GM12878 (cell line): ENCODE data around the gene ATP6V1D. TPM values are rescaled to one million over a fixed set of nuclear protein-coding genes. Genes with fewer than 3 reads are reported as not detected.

ENCODE experiments used
- CEBPZ ChIP-seq: fragments of 150-350 bp; IDR thresholded peaks from 2 replicates; pipeline ENCODE4 v1.6.1; 2016; ENCODE audit warnings: low read depth, low read length
- CHD1 ChIP-seq: IDR thresholded peaks from 2 replicates; pipeline ENCODE4 v1.6.1; 2012; ENCODE audit warnings: low read depth, low read length, improper control_type of control experiment
- CHD2 ChIP-seq: IDR thresholded peaks from 2 replicates; pipeline ENCODE4 v1.6.1; 2011; ENCODE audit warnings: low read depth, low read length, improper control_type of control experiment, borderline replicate concordance
- CHD4 ChIP-seq: fragments of 200-600 bp; sonication (generic); IDR thresholded peaks from 2 replicates; pipeline ENCODE4 v1.6.1; 2016; ENCODE audit warnings: mild to moderate bottlenecking
- CREB1 ChIP-seq: IDR thresholded peaks from 2 replicates; pipeline ENCODE4 v1.6.1; 2012; ENCODE audit warnings: low read depth, mild to moderate bottlenecking, inconsistent platforms
- CREM ChIP-seq: IDR thresholded peaks from 2 replicates; pipeline ENCODE4 v1.6.1; 2014; ENCODE audit warnings: antibody characterized with exemption, low read depth
- EP300 ChIP-seq, 2 experiments: fragments of 150-350 bp in 1 of 2; IDR thresholded peaks; 2 replicates each; pipeline ENCODE4 v1.6.1; 2011 to 2012; ENCODE audit warnings: low read depth in 2 of 2, low read length in 2 of 2, borderline replicate concordance in 1 of 2, improper control_type of control experiment in 1 of 2, inconsistent platforms in 1 of 2; ENCODE audit not compliant: control insufficient read depth in 1 of 2
- IKZF2 ChIP-seq, 2 experiments: fragments of 450-650 bp; IDR thresholded peaks; 2 replicates each; pipeline ENCODE4 v1.6.1; 2017; ENCODE audit warnings: mild to moderate bottlenecking in 2 of 2, moderate library complexity in 2 of 2
- IRF3 ChIP-seq: fragments of 450-650 bp; IDR thresholded peaks from 2 replicates; pipeline ENCODE4 v1.6.1; 2014; ENCODE audit warnings: mild to moderate bottlenecking
- IRF5 ChIP-seq: fragments of 450-650 bp; IDR thresholded peaks from 2 replicates; pipeline ENCODE4 v1.6.1; 2017; ENCODE audit warnings: borderline replicate concordance
- KDM1A ChIP-seq: fragments of 200-600 bp; sonication (generic); IDR thresholded peaks from 2 replicates; pipeline ENCODE4 v1.6.1; 2016; ENCODE audit warnings: borderline replicate concordance
- KLF5 ChIP-seq: fragments of 450-650 bp; IDR thresholded peaks from 2 replicates; pipeline ENCODE4 v1.6.1; 2014; ENCODE audit warnings: mild to moderate bottlenecking; ENCODE audit not compliant: partially characterized antibody
- MAX ChIP-seq: IDR thresholded peaks from 2 replicates; pipeline ENCODE4 v1.6.1; 2012; ENCODE audit warnings: low read depth, low read length, improper control_type of control experiment
- MXI1 ChIP-seq: fragments of 150-350 bp; IDR thresholded peaks from 2 replicates; pipeline ENCODE4 v1.6.1; 2011; ENCODE audit warnings: low read depth, mild to moderate bottlenecking, inconsistent platforms, low read length, improper control_type of control experiment
- NRF1 ChIP-seq: conservative IDR thresholded peaks from 2 replicates; pipeline ENCODE4 v1.6.1; 2011; ENCODE audit warnings: mild to moderate bottlenecking, low read depth, low read length, improper control_type of control experiment
- PAX5 ChIP-seq: IDR thresholded peaks from 2 replicates; pipeline ENCODE4 v1.6.1; 2011; ENCODE audit warnings: low read depth, low read length, borderline replicate concordance
- POLR2A ChIP-seq: IDR thresholded peaks from 2 replicates; pipeline ENCODE4 v1.6.1; 2011; ENCODE audit warnings: low read depth, mild to moderate bottlenecking, low read length
- TAF1 ChIP-seq: IDR thresholded peaks from 2 replicates; pipeline ENCODE4 v1.6.1; 2011; ENCODE audit warnings: mild to moderate bottlenecking, low read depth, low read length, borderline replicate concordance
- TCF7 ChIP-seq: IDR thresholded peaks from 2 replicates; pipeline ENCODE4 v1.6.1; 2014; ENCODE audit warnings: antibody characterized with exemption, borderline replicate concordance
- ZBED1 ChIP-seq: IDR thresholded peaks from 2 replicates; pipeline ENCODE4 v1.6.1; 2016; ENCODE audit warnings: borderline replicate concordance
- ZNF687 ChIP-seq: fragments of 450-650 bp; IDR thresholded peaks from 2 replicates; pipeline ENCODE4 v1.6.1; 2017; ENCODE audit warnings: mild to moderate bottlenecking, moderate library complexity
- polyA plus RNA-seq, 11 experiments: library from polyadenylated mRNA; depleted of rRNA in 4 of 11; unstranded in 6 of 11; stranded (reverse) in 5 of 11; fragments of >200 nt; fragmentation: Nextera tagmentation in 4 of 11; fragmentation: Illumina TruSeq in 1 of 11; extraction: Ambion mirVana in 4 of 11; extraction: Trizol in 1 of 11; gene quantifications; 1 replicate in 1 of 11; 2 replicates in 10 of 11; pipeline versions ENCODE4 v1.2.1 to v1.2.3, GENCODE V29; 2011 to 2016; ENCODE audit warnings: inconsistent platforms in 2 of 11, missing spikeins in 2 of 11, low read depth in 1 of 11
- total RNA-seq, 4 experiments: library from RNA; depleted of rRNA in 3 of 4; stranded (reverse); fragments of >200 nt in 3 of 4; fragmentation: Illumina TruSeq in 1 of 4; extraction: Trizol in 1 of 4; gene quantifications; 2 replicates each; pipeline versions ENCODE4 v1.2.1 to v1.2.3, GENCODE V29; 2013 to 2021

Gene ATP6V1D
- total and polyA plus RNA-seq, 10 of the 15 experiments (the other 5 are each of a cell fraction or from before 2014, with no cell fraction given): 24.0 to 71.6 (median 47.8) TPM

- TF ChIP-seq IRF5: no peak
- TF ChIP-seq CREM: peak; percentile 79
- TF ChIP-seq KDM1A: no peak
- TF ChIP-seq ZNF687: no peak; the same call in 1 of the 2 replicates
- TF ChIP-seq MXI1: peak; percentile 93
- TF ChIP-seq CHD2: peak; percentile 85
- peak; percentile 85 for TF ChIP-seq TAF1
- TF ChIP-seq POLR2A: peak; percentile 88
- TF ChIP-seq CHD4: no peak
- TF ChIP-seq MAX: peak; percentile 87
- peak in 1 of 2 experiments; percentile 4; a peak in 1 of 4 replicates for TF ChIP-seq IKZF2 (IDR thresholded peaks at IDR 0.05)
- no peak for TF ChIP-seq ZBED1
- TF ChIP-seq KLF5: peak; percentile 80
- no peak for TF ChIP-seq CHD1
- no peak for TF ChIP-seq IRF3
- peak; percentile 94 for TF ChIP-seq NRF1
- no peak for TF ChIP-seq EP300 (IDR thresholded peaks at IDR 0.05; ENCODE audit: borderline replicate concordance in 1 of 2, control insufficient read depth in 1 of 2, low read depth in 2 of 2, low read length in 2 of 2)
- TF ChIP-seq CREB1: peak; percentile 90
- TF ChIP-seq PAX5: peak; percentile 71; the same call in 1 of the 2 replicates
- no peak for TF ChIP-seq TCF7
- no peak for TF ChIP-seq CEBPZ
These were observed at the start of gene ATP6V1D, which contains the start of gene EIF2S1 (continued) for GRCh38 chr14:67359775-67360469.
